Heart right ventricle (tissue), 16 donors: ENCODE results near the gene COL23A1. TPM values are rescaled to one million over a fixed set of nuclear protein-coding genes. Genes with fewer than 3 reads are reported as not detected.

ENCODE experiments used
- ATAC-seq, 8 donors: fragments of 200-7000 bp; cut with Tn5 transposase; one replicate each; pipeline ENCODE4 v1.9.1; 2020; ENCODE audit warnings: mild to moderate bottlenecking in 8 of 8, moderate library complexity in 8 of 8, moderate number of reproducible peaks in 1 of 8
- DNase-seq, 2 donors: peaks; one replicate each; pipeline ENCODE4 v3.0.0-alpha.2; 2020
- H3K27ac ChIP-seq, 10 donors: fragments of 200-600 bp; sonication (generic) in 2 of 10; one replicate each; pipeline versions ENCODE4 v1.5.0 to v1.8.0; 2020 to 2022; ENCODE audit warnings: mild to moderate bottlenecking in 3 of 10
- H3K27me3 ChIP-seq, 7 donors: fragments of 200-600 bp; one replicate each; pipeline ENCODE4 v1.8.0; 2021 to 2022; ENCODE audit warnings: mild to moderate bottlenecking in 2 of 7
- H3K36me3 ChIP-seq, 9 donors: fragments of 200-600 bp; sonication (generic) in 1 of 9; one replicate each; pipeline versions ENCODE4 v1.5.0 to v1.8.0; 2020 to 2022; ENCODE audit warnings: mild to moderate bottlenecking in 2 of 9
- H3K4me1 ChIP-seq, 9 donors: fragments of 200-600 bp; sonication (generic) in 1 of 9; one replicate each; pipeline versions ENCODE4 v1.5.0 to v1.8.0; 2020 to 2022; ENCODE audit warnings: mild to moderate bottlenecking in 4 of 9
- H3K4me3 ChIP-seq, 10 donors: fragments of 200-600 bp; sonication (generic) in 2 of 10; one replicate each; pipeline versions ENCODE4 v1.5.0 to v1.8.0; 2020 to 2022; ENCODE audit warnings: mild to moderate bottlenecking in 7 of 10, moderate library complexity in 2 of 10
- H3K9me3 ChIP-seq, 11 donors: fragments of 200-600 bp in 10 of 11; sonication (generic) in 2 of 11; one replicate each; pipeline versions ENCODE4 v1.5.0 to v1.8.0; 2013 to 2022; ENCODE audit warnings: mild to moderate bottlenecking in 2 of 11, control low read depth in 1 of 11, moderate library complexity in 1 of 11
- WGBS, 2 donors: extraction: QIAGEN DNeasy Blood & Tissue Kit; methylation state at CpG; one replicate each; pipeline ENCODE4 v1.1.7; 2013; ENCODE audit warnings: inconsistent platforms in 1 of 2; 5-methylcytosine and 5-hydroxymethylcytosine counted together
- intact Hi-C, 10 donors: fragments of 100-400 bp; cut with DNase I; formaldehyde crosslinking; loops; one replicate each; pipeline versions ENCODE4 v1.11.1 to v1.14.2; 2022
- polyA plus RNA-seq, 2 donors: library from polyadenylated mRNA; stranded (reverse); fragments of 200-250 nt; gene quantifications; one replicate each; pipeline ENCODE4 v1.2.3, GENCODE V29; 2013
- total RNA-seq, 10 donors: library from RNA; stranded (reverse); fragmentation: NEBNext Ultra II Directional in 3 of 10; extraction: Animal tissue kit (Norgen Biotek cat#: 25700) in 3 of 10; gene quantifications; one replicate each; pipeline versions ENCODE4 v1.2.1 to v1.2.4, GENCODE V29; 2021 to 2023
- TF ChIP-seq, protein P1 (sequence below), 9 donors: fragments of 200-600 bp; sonication (generic) in 2 of 9; IDR thresholded peaks; one replicate each; pipeline versions ENCODE4 v1.5.0 to v1.8.0; 2021 to 2022; ENCODE audit warnings: antibody characterized with exemption in 9 of 9, mild to moderate bottlenecking in 5 of 9, moderate library complexity in 1 of 9
- donor health status: Arrhythmogenic right ventricular cardiomyopathy.
- donor health status: ischemic (EF 13 %, LVEDD 7.1; RV severe dilation, severe dysfunction).
- donor health status: healthy with polysubstance abuse.
- donor health status: DM: no; HTN: yes; CAD: no.
- donor health status: DM: no; HTN: no; CAD: no.
- donor health status: ischemic (EF 25% LVEDD 6.9; RV normal size, moderate dysfunction).
- donor health status: ischemic (EF 25% LVEDD 5.7; RV mildly dilated, moderate dysfunction).
- donor health status: healthy.
- donor health status: DM: yes; HTN: yes; CAD: no.
- donor health status: Ischemic cardiomyopathy.
- donor health status: ischemic (EF 35%, LVEDD 5.7; RV mildly dilated, moderate dysfunction).
- donor health status: nonischemic (EF 11% LVEDD 7.7; RV severe dilation, severe dysfunction).
- donor health status: DM: yes; HTN: yes; CAD: no.
- donor health status: PGD.
- donor health status: ischemic (EF 29% LVEDD 5.4; RV normal size, mild dysfunction).
- donor health status: nonischemic (EF 23%, LVEDD 6.1; RV moderate dilation, normal function).

The COL23A1 gene
- total and polyA plus RNA-seq, 12 donors: 8.9 to 29.0 (median 16.2) TPM

DNA sequence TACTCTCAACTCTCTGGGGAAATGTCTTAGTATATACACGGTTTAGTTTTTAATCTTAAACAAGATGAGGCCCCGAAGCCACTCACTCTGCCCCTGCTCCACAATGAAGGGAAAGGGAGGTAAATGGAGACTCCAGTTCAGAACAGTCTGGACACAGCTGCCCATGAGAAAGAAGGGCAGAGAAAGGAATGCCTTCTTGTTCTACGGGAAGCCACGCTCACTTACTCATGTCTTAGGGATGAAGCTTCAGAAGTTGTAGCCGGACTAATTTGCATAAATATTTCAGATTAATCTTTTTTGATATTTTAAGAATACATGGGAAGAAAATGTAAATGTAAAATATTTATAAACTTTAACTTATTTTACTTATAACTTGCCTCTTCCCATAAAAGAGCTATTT lies 94.0 kb downstream of the COL23A1 start:
- Histone ChIP-seq H3K27me3 (no peaks in the 10 kb centered on the region), H3K9me3 (peaks cover 0 to 9% (median 0%) of the 10 kb centered on the region in 11 donors), H3K27ac (no peak overlapping the region), H3K4me1 (peaks cover 0 to 14% (median 0%) of the 10 kb centered on the region in 9 donors), H3K4me3 (no peak overlapping the region), H3K36me3 (no peaks in the 10 kb centered on the region)
- TF ChIP-seq, protein P1, sequence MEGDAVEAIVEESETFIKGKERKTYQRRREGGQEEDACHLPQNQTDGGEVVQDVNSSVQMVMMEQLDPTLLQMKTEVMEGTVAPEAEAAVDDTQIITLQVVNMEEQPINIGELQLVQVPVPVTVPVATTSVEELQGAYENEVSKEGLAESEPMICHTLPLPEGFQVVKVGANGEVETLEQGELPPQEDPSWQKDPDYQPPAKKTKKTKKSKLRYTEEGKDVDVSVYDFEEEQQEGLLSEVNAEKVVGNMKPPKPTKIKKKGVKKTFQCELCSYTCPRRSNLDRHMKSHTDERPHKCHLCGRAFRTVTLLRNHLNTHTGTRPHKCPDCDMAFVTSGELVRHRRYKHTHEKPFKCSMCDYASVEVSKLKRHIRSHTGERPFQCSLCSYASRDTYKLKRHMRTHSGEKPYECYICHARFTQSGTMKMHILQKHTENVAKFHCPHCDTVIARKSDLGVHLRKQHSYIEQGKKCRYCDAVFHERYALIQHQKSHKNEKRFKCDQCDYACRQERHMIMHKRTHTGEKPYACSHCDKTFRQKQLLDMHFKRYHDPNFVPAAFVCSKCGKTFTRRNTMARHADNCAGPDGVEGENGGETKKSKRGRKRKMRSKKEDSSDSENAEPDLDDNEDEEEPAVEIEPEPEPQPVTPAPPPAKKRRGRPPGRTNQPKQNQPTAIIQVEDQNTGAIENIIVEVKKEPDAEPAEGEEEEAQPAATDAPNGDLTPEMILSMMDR (IDR thresholded peaks at IDR 0.05): no peak
- intact Hi-C loops: no loop called here
- DNase-seq (no peak), ATAC-seq (no peak)
- WGBS, 2 donors: 91% methylated on average over 5 of the region's 5 CpGs

DNA sequence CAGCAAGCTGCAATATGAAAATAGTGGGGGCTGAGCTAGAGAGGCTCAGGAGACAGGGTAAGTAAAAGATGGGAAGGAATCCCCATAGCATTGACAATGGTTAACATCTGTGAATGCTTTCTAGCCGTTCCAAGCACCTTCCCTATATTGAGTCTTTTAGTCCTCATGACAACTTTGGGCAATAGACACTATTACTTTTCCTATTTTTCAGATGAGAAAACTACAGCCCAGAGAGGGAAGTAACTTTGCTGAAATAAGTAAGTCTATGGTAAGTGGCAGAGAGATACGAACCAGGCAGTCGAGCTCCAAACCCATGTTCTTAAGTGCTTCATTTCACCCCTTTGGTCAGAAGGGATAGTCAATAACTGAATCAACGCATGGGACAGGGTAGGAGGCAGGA lies 94.5 kb downstream of the COL23A1 start:
- Histone ChIP-seq H3K4me1 (peaks cover 0 to 14% (median 0%) of the 10 kb centered on the region in 9 donors), H3K27me3 (no peaks in the 10 kb centered on the region), H3K9me3 (peaks cover 0 to 4% (median 0%) of the 10 kb centered on the region in 11 donors), H3K4me3 (no peak overlapping the region), H3K36me3 (no peaks in the 10 kb centered on the region), H3K27ac (no peak overlapping the region)
- intact Hi-C loops: no loop called here
- DNase-seq: no peak
- TF ChIP-seq, protein P1 (IDR thresholded peaks at IDR 0.05): no peak
- ATAC-seq: no peak
- 90 to 92% methylated on average over 4 of the region's 4 CpGs for WGBS, 2 donors

DNA sequence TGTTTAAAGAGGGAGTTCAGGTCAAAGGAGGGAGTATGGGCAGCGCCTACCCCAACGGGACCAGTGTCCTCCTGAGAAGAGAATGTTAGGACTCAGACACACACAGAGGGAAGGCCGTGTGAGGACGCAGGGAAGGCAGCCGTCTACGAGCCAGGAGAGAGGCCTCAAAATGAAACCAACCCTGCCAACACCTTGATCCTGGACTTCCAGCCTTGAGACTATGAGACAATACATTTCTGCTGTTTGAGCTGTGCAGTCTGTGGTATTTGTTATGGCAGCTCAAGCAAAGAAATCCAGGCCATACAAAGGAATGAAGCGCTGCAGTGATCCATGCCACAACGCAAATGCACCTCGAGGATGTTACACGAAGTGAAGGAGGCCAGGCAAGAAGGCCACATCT lies 97.9 kb downstream of the COL23A1 start:
- ATAC-seq: no peak
- no peaks in the 10 kb centered on the region for H3K36me3 ChIP-seq
- DNase-seq: no peak
- intact Hi-C loops: loop anchor here in 1 of 10 donors (5.0 kb wide), 1 partner anchor 45 kb away; no protein-coding TSS in a partner anchor
- peaks cover 0 to 12% (median 0%) of the 10 kb centered on the region in 9 donors for H3K4me1 ChIP-seq
- no peaks in the 10 kb centered on the region for H3K27me3 ChIP-seq
- WGBS, 2 donors: 94 to 97% methylated on average over 10 of the region's 10 CpGs
- TF ChIP-seq, protein P1 (IDR thresholded peaks at IDR 0.05): no peak
- H3K27ac ChIP-seq: no peak overlapping the region
- H3K4me3 ChIP-seq: no peak overlapping the region
- H3K9me3 ChIP-seq: peaks cover 0 to 4% (median 0%) of the 10 kb centered on the region in 11 donors

DNA sequence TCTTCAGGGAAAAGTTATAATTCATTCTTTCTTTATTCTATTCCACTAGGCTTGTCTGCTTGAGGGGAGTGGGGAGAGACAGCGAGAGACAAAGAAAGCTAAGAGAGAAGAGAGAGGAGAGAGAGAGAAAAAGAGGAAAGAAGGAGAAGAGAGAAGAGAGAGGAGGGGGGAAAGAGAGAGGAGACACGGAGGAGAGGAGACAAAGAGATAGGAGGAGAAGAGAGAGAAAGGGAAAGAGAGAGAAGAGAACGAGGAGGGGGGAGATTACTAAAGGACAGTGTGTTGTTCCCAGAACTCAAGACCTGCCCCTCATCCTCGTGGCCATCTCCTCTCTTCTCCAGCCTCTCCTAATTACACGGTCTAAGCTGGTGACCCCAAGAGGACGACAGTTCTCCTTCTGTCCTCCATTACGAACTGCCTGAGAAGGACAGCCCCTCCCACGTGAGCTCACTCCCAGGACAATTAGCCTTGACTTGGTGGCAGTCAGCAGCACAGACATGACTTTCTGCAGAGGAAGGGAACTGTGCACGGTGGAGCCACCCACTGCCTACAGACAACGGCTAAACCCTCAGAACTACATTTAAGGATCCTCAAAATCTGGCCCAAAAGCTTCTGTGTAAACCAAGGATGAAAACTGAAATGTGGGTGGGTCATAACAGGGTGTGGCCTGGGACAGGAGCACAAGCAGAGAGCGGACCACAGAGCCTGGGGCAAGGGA lies 99.1 kb downstream of the COL23A1 start:
- ATAC-seq (no peak), DNase-seq (no peak)
- Histone ChIP-seq H3K27ac (no peak overlapping the region), H3K4me3 (no peak overlapping the region), H3K36me3 (no peaks in the 10 kb centered on the region), H3K9me3 (peaks cover 0 to 4% (median 0%) of the 10 kb centered on the region in 11 donors), H3K27me3 (no peaks in the 10 kb centered on the region), H3K4me1 (peaks cover 0 to 12% (median 0%) of the 10 kb centered on the region in 9 donors)
- intact Hi-C loops: loop anchor here in 1 of 10 donors (5.0 kb wide), 1 partner anchor 46 kb away; no protein-coding TSS in a partner anchor
- TF ChIP-seq, protein P1 (IDR thresholded peaks at IDR 0.05): no peak
- 74 to 80% methylated on average over 11 of the region's 11 CpGs for WGBS, 2 donors
